Upper lobe of right lung (tissue), 1 donor: ENCODE data around the gene ETS2. TPM values are rescaled to one million over a fixed set of nuclear protein-coding genes. Genes with fewer than 3 reads are reported as not detected.

Source experiments
- ATAC-seq: fragments of 200-7000 bp; cut with Tn5 transposase; one replicate; pipeline ENCODE4 v1.9.1; 2020; ENCODE audit warnings: mild to moderate bottlenecking, moderate library complexity
- DNase-seq: peaks from one replicate; pipeline ENCODE4 v3.0.0-alpha.2; 2020
- H3K27ac ChIP-seq: fragments of 200-600 bp; one replicate; pipeline ENCODE4 v1.8.0; 2022
- H3K27me3 ChIP-seq: fragments of 200-600 bp; one replicate; pipeline ENCODE4 v1.8.0; 2022; ENCODE audit warnings: mild to moderate bottlenecking
- H3K36me3 ChIP-seq: fragments of 200-600 bp; one replicate; pipeline ENCODE4 v1.8.0; 2022
- H3K4me1 ChIP-seq: fragments of 200-600 bp; one replicate; pipeline ENCODE4 v1.8.0; 2022
- H3K4me3 ChIP-seq: fragments of 200-600 bp; one replicate; pipeline ENCODE4 v1.8.0; 2022; ENCODE audit warnings: mild to moderate bottlenecking
- H3K9me3 ChIP-seq: fragments of 200-600 bp; one replicate; pipeline ENCODE4 v1.8.0; 2022
- CTCF ChIP-seq: fragments of 200-600 bp; IDR thresholded peaks from one replicate; pipeline ENCODE4 v1.8.0; 2022; ENCODE audit warnings: antibody characterized with exemption
- intact Hi-C: fragments of 100-400 bp; cut with DNase I; formaldehyde crosslinking; loops from one replicate; pipeline ENCODE4 v1.11.0; 2022
- total RNA-seq: library from RNA; stranded (reverse); fragmentation: NEBNext Ultra II Directional; extraction: Animal tissue kit (Norgen Biotek cat#: 25700); gene quantifications from one replicate; pipeline ENCODE4 v1.2.1, GENCODE V29; 2021
- donor health status: DM: no; HTN: yes; CAD: no; lungs with severe emphysema.

The ETS2 gene
- total RNA-seq, 1 donor from 2014 or later: 195 TPM

- H3K4me1 ChIP-seq: peaks cover 55% of the 10 kb centered on the region
- H3K27me3 ChIP-seq: no peaks in the 10 kb centered on the region
- TF ChIP-seq CTCF: no peak
- no peaks in the 10 kb centered on the region for H3K9me3 ChIP-seq
- intact Hi-C loops: loop anchor here (10.0 kb wide), 3 partner anchors 76 to 314 kb away; no protein-coding TSS in a partner anchor
- DNase-seq (no peak), ATAC-seq (no peak)
- peaks cover 69% of the 10 kb centered on the region for H3K36me3 ChIP-seq
- H3K4me3 ChIP-seq: peak overlapping the region; percentile 99
- H3K27ac ChIP-seq: peak overlapping the region; percentile 97
Observed at GRCh38 chr21:38810826-38811164, 5.1 kb downstream of the ETS2 start.

- TF ChIP-seq CTCF: no peak
- Histone ChIP-seq H3K36me3 (peaks cover 72% of the 10 kb centered on the region), H3K9me3 (no peaks in the 10 kb centered on the region), H3K27ac (peak overlapping the region; percentile 97), H3K27me3 (no peaks in the 10 kb centered on the region), H3K4me1 (peaks cover 55% of the 10 kb centered on the region), H3K4me3 (peak overlapping the region; percentile 99)
- intact Hi-C loops: loop anchor here (10.0 kb wide), 3 partner anchors 76 to 314 kb away; no protein-coding TSS in a partner anchor
- ATAC-seq: no peak
- DNase-seq: no peak
Observed at GRCh38 chr21:38811257-38811656, 5.5 kb downstream of the ETS2 start.

GRCh38 chr21:38813143-38813542, 7.4 kb downstream of the ETS2 start:
- ATAC-seq (no peak), DNase-seq (no peak)
- Histone ChIP-seq H3K27me3 (no peaks in the 10 kb centered on the region), H3K4me1 (peaks cover 63% of the 10 kb centered on the region), H3K27ac (peak overlapping the region; percentile 97), H3K36me3 (peaks cover 84% of the 10 kb centered on the region), H3K4me3 (peak overlapping the region; percentile 28), H3K9me3 (no peaks in the 10 kb centered on the region)
- intact Hi-C loops: loop anchor here (10.0 kb wide), 3 partner anchors 78 to 312 kb away; no protein-coding TSS in a partner anchor
- TF ChIP-seq CTCF: no peak

- TF ChIP-seq CTCF: no peak
- intact Hi-C loops: loop anchor here (10.0 kb wide), 3 partner anchors 79 to 311 kb away; no protein-coding TSS in a partner anchor
- no peak for DNase-seq
- ATAC-seq: no peak
- H3K4me3 ChIP-seq: peak overlapping the region; percentile 28
- peaks cover 63% of the 10 kb centered on the region for H3K4me1 ChIP-seq
- H3K27me3 ChIP-seq: no peaks in the 10 kb centered on the region
- peak overlapping the region; percentile 47 for H3K27ac ChIP-seq
- H3K36me3 ChIP-seq: peaks cover 88% of the 10 kb centered on the region
- no peaks in the 10 kb centered on the region for H3K9me3 ChIP-seq
Observed at GRCh38 chr21:38813547-38813946, 7.8 kb downstream of the ETS2 start.

GRCh38 chr21:38814126-38815059, 8.7 kb downstream of the ETS2 start:
- intact Hi-C loops: loop anchor here (10.0 kb wide), 3 partner anchors 80 to 310 kb away; no protein-coding TSS in a partner anchor
- DNase-seq (no peak), ATAC-seq (no peak)
- Histone ChIP-seq H3K27me3 (no peaks in the 10 kb centered on the region), H3K27ac (peak overlapping the region; percentile 47), H3K4me3 (no peak overlapping the region), H3K9me3 (no peaks in the 10 kb centered on the region), H3K36me3 (peaks cover 97% of the 10 kb centered on the region), H3K4me1 (peaks cover 59% of the 10 kb centered on the region)
- no peak for TF ChIP-seq CTCF
